ENCODE results near the gene CHD9.

DNA sequence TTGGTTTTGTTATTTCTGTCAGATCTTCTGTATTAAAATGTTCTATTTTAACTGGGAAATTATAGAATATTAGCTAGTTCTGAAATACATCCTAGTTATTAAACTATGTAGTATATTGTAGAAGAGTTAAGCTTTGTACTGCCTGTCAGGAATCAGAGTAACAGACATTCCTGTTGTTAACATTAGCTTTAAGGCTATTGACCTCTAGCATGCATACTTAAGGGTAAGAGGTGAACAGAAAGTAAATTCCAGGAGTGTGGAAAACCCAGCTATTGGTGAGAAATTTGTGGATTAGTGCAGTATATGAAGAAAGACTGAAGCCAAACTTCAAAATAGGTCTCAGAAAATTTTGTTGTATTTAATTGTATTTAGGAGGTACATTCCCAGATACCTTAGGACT, 111.3 kb downstream of the CHD9 start:
- TF ChIP-seq, protein P1, sequence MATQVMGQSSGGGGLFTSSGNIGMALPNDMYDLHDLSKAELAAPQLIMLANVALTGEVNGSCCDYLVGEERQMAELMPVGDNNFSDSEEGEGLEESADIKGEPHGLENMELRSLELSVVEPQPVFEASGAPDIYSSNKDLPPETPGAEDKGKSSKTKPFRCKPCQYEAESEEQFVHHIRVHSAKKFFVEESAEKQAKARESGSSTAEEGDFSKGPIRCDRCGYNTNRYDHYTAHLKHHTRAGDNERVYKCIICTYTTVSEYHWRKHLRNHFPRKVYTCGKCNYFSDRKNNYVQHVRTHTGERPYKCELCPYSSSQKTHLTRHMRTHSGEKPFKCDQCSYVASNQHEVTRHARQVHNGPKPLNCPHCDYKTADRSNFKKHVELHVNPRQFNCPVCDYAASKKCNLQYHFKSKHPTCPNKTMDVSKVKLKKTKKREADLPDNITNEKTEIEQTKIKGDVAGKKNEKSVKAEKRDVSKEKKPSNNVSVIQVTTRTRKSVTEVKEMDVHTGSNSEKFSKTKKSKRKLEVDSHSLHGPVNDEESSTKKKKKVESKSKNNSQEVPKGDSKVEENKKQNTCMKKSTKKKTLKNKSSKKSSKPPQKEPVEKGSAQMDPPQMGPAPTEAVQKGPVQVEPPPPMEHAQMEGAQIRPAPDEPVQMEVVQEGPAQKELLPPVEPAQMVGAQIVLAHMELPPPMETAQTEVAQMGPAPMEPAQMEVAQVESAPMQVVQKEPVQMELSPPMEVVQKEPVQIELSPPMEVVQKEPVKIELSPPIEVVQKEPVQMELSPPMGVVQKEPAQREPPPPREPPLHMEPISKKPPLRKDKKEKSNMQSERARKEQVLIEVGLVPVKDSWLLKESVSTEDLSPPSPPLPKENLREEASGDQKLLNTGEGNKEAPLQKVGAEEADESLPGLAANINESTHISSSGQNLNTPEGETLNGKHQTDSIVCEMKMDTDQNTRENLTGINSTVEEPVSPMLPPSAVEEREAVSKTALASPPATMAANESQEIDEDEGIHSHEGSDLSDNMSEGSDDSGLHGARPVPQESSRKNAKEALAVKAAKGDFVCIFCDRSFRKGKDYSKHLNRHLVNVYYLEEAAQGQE (IDR thresholded peaks at IDR 0.05; ENCODE audit: insufficient read depth in 1 of 2, low read depth in 2 of 2, low read length in 1 of 2): no peak
- TF ChIP-seq, protein P2, sequence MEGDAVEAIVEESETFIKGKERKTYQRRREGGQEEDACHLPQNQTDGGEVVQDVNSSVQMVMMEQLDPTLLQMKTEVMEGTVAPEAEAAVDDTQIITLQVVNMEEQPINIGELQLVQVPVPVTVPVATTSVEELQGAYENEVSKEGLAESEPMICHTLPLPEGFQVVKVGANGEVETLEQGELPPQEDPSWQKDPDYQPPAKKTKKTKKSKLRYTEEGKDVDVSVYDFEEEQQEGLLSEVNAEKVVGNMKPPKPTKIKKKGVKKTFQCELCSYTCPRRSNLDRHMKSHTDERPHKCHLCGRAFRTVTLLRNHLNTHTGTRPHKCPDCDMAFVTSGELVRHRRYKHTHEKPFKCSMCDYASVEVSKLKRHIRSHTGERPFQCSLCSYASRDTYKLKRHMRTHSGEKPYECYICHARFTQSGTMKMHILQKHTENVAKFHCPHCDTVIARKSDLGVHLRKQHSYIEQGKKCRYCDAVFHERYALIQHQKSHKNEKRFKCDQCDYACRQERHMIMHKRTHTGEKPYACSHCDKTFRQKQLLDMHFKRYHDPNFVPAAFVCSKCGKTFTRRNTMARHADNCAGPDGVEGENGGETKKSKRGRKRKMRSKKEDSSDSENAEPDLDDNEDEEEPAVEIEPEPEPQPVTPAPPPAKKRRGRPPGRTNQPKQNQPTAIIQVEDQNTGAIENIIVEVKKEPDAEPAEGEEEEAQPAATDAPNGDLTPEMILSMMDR (IDR thresholded peaks at IDR 0.05): no peak
- no peak for TF ChIP-seq POLR2AphosphoS5 (IDR thresholded peaks at IDR 0.05; ENCODE audit: low read depth, low read length)
